GM19043 (cell line): ENCODE data around the gene TTC33.
"Not testable (repeated sequence)": the region's sequence is repeated elsewhere in the genome, so short reads cannot be mapped to it uniquely, and the experiment has no call there.

ENCODE experiments used
- ATAC-seq: cut with Tn5 transposase; IDR thresholded peaks from one replicate; pipeline ENCODE4 v1.9.1; 2021; ENCODE audit warnings: low read depth; ENCODE audit not compliant: unreplicated experiment

The TTC33 gene

DNA sequence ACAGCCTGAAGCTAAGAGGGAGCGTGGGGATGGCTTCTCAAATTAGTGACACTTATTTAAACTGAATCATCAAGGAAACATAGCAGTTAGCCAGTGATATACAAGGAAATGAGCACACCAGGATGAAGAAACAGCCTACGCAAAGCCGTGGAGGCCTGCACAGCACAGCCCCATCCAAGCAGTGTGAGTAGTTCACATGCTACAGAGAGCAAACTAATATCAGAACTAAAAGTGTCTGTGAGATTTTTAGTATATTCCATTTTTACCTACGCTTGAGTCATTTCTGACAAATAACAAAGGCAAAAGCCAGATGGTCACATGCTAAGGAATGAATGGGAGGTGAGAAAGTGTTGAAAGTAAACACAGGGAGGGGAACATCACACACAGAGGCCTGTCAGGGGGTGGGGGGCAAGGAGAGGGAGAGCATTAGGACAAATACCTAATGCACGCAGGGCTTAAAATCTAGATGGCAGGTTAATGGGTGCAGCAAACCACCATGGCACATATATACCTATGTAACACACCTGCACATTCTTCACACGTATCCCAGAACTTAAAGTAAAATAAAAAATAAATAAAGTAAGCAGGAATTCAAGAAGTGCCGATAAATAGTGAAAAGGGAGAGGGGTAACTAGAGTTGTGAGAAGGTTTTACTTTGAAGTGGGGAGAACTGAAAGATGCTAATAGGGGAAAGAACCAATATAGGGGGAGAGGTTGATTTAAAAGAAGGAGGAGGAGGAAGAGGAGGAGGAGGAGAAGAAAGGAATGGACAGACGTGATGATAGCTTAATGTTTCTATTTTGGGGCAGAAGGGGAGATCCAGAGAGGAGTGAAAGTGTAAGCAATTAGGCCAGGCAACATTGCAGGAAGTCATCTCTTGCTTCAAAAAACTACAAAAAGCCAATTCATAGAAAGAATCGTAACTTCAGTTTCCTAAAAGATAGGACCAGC is 177.0 kb downstream of the TTC33 start:
- ATAC-seq, result peak; percentile 93

DNA sequence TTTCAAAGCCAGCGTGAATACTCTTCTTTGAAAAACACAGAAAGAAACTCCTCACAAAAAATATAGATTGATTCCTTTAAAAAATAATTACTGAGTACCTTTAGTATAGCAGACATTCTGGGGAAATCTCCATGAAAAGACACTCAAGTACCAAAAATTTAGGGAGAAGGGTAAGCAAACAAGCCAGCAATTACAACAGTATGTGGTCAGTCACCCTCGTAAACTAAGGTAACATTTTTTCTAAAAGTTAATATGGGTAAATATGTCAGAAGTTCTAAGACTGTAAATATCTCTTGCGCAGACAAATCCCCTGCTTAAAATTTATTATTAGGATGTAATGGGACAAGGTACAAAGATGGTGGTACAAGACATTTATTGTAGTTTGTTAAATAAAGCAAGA is 178.0 kb downstream of the TTC33 start:
- ATAC-seq, result no peak

DNA sequence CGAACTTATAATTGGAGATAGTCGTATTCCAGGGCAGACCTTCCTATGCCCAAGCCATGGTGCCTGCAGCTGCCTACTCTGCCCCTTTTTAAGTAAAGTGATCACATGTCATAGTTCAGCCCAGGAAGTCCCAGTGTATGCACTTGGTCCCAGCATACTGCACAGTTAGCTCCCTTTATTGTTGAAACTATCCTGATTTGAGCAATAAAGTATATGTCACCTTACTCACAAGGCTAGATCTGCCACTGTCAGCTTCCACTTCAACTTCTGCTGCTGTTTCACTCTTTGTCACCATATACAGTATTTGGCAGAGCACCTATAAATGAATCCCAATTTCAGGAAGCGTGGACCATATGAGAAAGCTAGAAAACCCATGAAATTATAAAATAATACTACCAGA is 179.8 kb downstream of the TTC33 start:
- no peak for ATAC-seq

DNA sequence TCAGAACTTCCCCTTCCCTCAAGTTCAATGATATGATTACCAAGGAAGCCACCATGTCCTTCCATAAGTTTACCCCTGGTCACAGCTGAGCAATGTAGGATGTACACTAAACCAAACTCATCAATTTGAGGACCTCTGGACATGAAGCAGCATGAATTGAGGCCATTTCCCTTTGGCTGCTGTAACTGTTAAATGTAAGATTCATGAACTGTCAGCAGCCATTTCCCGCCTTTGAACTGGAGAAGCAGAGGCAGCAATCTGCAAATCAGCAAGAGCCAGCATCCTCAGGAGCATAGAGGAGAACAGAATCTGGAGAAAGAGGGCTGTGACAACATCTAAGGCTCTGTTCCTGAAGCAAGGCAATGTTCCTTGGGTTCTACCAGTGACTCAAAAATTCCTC is 180.3 kb downstream of the TTC33 start:
- ATAC-seq, result no peak

DNA sequence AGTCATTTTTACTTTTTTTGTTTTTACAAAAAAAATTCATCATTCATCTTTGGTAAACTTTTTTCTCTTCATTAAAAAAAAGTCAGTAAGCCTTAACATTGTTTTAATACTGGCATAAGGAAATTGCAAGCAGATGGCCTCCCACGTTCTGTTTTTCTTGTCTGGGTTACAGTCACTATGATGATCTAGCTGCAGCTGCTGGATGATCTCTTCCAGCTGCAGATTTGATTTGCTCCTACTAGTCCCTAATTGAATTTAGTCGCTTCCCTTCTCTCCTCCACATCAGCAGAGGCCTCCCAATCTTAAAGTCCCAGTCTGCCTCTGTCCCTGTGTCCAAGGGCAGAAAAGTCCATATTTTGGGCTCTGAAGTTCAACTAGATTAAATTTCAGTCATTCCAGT is 182.8 kb downstream of the TTC33 start:
- no peak for ATAC-seq

DNA sequence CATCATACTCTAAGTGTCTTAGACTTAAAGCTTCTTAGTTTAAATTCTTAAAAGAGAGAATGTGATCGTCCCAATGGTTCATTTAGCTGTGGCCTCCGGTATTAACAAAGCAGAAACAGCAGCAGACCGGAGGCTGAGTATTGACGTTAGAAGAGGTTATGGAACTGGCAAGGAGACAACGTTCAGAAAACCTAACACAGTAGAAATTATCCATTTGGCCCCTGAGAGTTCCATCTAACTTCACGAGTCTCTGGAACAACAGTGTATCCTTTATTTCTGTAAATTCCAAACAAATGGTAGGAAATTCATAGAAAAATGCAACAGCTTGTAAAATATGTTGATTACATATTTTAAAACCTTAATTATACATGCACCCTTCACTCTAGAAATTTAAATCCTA is 183.4 kb downstream of the TTC33 start:
- ATAC-seq, result no peak

DNA sequence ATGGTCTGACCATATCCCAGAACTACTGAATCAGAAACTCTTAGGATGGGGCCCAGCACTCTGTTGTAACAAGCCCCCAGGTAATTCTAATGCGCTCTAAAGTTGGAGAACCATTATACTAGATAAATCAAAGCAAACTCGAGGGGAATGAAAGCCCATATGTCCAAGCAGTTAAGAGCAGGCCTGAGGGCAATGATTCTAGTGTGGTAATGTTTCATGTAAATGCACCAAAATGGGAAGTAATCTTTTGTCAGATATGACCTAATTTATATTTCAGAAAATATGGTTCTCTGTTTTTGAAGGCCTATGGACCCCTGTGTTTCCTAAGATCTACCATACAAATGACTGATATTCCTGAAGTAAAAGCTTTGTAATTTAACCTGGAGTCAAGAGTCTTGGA is 184.0 kb downstream of the TTC33 start:
- no peak for ATAC-seq

DNA sequence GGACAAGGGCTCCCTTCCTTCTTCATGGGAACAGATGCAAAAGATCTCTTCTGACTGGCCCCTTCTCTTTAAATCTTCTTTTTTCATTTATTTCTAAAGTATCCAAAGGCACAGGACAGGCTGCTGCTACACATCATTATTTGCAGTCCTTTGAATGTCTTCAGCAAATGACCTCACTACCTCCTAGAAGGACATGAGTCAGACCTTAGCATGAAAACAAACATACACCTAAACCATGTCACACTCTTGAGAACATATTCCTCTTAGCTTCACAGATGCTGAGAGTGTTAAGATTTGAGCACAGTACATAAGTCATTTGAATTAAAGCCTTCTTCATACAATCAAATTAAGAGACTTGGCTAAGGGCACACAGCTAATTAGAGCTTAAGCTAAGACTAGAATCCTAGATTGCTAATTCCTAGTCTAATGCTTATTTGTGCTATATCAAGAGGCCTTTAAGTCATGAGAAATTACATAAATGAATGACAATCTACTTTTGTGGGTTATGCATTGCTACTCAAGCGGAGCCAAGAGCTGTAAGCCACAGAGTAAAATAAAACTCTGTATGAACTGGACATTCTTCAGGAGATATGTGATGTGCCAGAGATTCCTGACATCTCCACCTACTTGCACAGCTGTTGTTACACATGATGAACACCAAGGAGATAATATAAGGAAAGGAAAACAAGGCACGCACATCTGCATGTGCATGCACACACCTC is 185.2 kb downstream of the TTC33 start:
- peak; percentile 80 for ATAC-seq

DNA sequence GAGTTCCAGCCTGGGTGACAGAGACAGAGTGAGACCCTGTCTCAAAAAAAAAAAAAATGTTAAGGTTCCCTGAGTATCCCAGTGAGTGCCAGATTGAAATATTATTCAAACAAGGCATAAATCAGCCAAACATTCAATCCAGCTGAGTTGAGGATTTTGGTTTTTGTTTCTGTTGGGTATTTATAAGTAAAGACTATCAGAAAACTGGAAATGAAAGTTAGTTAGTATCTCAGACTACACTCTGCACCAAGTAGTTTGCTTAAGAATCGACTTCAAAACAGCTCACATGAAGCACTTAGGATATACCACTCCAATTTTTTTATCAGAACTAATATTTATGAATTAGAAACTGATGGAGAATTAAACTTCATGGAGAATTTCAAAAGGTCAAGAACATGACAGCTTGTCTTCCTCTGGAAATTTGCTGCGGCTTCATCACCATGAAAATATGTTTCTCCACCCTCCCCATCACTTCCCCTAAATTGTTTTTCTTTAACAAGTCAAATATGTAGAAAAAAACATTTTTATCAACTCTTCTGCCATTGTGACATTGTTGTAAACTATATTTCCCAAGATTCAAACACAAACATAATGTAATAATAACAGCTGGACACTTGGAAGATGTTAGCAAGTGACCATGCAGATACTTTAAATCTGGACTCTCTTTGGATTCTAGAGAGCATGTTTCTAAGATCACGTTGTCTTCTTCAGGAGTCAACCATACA is 186.1 kb downstream of the TTC33 start:
- no peak for ATAC-seq

DNA sequence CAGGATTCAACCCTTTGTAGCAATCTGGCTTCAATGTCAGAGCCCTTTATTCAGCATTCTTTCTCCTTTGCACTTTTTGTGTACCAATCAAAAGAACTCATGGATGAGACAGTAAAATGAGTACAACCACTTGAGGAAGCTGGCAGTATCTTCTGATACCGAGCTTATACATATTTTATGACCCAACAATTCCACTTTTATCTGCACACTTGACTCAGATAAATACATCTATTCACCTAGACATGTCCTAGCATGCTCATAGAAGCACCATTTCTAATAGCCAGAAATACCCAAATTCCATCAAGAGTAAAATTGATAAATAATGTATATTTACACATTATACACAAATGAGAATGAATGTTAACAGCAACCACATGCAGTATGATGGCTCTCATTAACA is 187.2 kb downstream of the TTC33 start:
- no peak for ATAC-seq

DNA sequence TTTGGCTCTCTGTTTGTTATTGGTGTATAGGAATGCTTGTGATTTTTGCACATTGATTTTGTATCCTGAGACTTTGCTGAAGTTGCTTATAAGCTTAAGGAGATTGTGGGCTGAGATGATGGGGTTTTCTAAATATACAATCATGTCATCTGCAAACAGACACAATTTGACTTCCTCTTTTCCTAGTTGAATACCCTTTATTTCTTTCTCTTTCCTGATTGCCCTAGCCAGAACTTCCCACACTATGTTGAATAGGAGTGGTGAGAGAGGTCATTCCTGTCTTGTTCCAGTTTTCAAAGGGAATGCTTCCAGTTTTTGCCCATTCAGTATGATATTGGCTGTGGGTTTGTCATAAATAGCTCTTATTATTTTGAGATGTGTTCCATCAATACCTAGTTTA is 192.6 kb downstream of the TTC33 start:
- not testable (repeated sequence) for ATAC-seq

DNA sequence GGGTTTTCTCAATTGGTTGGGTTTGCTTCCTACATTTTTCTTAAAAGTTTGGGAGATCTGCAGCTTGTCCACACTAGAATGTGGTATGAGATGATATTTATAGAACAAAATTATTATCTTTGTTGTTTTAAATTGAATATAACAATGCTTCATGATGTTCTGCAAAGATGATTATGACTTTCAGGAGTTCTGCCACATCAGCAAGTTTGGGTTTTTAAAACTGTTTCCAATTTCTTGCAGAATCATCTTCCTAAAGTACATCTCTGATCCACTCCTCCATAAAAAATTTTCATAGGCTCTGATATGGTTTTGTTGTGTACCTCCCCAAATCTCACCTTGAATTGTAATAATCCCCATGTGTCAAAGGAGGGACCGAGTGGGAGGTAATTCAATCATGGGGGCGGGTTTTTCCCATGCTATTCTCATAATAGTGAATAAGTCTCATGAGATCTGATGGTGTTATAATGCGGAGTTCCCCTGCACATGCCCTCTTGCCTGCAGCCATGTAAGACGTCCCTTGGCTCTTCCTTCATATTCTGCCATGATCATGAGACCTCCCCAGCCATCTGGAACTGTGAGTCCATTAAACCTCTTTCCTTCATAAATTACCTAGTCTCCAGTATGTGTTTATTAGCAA is 195.2 kb downstream of the TTC33 start:
- no peak for ATAC-seq

DNA sequence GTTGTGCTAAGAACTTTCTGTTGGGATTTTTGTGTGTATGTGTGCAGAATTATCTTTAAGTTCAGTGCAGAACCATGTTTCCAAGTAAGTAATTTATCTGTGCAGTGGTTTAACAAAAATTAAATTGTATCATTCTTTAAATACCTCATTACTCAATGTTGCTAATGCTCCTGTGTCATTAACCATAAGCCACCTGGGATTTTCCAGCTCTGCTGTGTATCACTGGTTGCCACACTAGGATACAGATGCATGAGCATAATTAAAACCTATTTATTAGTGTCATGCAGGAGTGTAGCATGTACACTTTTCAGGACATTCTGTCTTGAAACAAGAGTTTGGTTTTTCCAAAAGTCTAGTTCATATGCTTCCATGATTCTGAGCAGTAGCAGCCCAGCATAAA is 196.5 kb downstream of the TTC33 start:
- ATAC-seq, result no peak

DNA sequence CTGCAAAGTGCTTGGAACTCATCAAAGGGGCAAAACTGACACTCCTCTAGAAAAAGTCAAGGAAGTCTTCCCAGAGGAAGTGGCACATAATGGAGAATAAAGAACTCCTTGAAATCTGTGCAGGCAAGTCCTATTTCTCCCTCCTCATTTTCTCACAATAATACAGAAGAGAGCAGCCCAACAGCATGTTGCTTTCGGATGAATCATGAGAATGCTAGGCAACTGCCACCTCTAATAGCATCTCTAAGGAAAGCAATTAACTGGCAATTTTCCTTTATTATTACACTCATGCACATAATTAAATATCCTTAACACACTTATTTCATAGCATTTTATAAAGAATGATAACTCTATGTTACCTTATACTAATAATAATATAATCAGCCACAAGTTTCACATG is 198.3 kb downstream of the TTC33 start:
- no peak for ATAC-seq

DNA sequence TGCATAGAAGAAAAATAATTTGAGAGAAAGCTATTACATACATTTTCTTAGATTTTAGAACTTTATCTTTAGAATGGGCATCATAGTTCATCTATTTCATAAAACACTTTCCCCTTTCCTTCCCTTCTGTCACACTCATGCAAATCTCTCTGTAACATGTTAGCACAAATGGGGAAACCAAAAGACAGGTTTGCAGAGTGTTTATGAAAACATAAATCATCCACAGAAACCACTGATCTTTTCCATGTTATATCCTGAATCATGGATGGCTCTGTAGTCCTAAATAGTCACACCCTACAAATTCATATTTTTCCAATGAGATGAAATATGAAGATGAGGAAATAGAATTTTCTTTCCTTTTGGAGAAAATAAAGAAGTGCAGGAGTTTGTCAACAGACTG is 198.9 kb downstream of the TTC33 start:
- no peak for ATAC-seq

DNA sequence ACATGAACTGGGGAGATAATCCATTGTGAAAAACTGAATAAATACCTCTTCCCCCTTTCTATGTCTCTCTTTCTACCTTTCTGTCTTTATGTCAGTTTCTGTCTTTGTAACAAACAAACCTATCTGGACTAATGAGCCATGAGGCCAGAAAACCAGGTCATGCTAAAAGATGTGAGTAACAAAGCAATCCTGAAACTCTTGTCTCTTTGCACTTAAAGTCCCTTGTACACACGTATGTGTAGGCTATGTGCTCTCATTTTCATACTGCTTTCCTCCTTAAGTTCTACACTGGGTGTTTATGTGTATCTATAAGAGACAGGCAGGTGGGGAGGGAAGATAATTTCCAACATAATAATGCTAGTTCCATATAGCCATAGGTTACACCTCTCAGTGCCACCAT is 199.9 kb downstream of the TTC33 start:
- no peak for ATAC-seq

DNA sequence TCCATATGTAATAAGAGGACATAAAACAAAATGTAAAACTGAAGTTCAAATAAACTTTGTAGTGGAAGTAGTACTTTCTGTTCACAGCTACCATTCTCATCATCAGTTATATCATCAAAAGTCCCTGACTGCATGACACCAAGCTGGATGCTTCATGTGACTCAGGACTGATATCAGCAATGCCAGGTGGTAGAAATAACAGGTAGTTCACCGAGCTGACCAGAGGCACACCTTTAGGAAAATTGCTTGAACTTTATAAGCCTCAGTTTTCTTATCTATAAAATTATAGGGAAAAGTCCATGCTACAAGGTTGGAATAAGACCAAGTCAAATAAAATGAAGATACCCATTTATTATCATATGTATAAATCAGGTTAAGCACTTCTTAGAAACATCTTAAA is 200.9 kb downstream of the TTC33 start:
- no peak for ATAC-seq

DNA sequence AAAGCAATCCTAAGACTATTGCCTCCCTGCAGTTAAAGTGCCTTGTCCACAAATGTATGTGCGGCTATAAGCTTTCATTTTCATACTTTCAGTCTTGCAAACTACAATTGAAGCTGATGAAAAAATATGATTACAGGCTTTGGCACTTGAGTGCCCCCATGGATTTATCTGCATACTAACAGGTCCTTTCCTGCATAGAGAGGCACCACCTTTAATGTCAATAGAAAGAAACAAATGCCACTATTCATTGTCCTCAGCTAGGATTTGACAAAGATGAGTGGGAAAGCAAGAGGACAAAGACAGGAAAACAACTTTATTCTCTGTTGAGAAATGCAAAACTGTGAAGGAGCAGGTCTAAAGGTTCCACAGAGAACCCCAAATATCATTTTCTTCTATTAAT is 201.7 kb downstream of the TTC33 start:
- ATAC-seq, result no peak

DNA sequence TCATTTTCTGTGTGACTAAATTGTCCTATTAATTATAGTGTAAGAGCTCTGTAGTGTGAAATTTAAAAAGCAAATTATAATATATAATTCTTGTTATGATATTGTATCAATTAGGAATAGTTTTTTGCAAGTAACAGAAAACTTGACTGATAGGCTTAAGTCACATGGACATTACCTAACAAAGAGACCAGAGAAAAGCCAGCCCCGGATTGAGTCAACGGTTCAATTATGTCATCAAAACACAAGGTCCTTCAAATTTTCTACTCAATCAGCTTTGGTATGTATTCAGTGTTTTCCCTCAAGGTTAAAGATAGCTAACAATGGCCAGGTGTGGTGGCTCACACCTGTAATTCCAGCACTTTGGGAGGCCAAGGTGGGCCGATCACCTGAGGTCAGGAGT is 202.8 kb downstream of the TTC33 start:
- no peak for ATAC-seq

DNA sequence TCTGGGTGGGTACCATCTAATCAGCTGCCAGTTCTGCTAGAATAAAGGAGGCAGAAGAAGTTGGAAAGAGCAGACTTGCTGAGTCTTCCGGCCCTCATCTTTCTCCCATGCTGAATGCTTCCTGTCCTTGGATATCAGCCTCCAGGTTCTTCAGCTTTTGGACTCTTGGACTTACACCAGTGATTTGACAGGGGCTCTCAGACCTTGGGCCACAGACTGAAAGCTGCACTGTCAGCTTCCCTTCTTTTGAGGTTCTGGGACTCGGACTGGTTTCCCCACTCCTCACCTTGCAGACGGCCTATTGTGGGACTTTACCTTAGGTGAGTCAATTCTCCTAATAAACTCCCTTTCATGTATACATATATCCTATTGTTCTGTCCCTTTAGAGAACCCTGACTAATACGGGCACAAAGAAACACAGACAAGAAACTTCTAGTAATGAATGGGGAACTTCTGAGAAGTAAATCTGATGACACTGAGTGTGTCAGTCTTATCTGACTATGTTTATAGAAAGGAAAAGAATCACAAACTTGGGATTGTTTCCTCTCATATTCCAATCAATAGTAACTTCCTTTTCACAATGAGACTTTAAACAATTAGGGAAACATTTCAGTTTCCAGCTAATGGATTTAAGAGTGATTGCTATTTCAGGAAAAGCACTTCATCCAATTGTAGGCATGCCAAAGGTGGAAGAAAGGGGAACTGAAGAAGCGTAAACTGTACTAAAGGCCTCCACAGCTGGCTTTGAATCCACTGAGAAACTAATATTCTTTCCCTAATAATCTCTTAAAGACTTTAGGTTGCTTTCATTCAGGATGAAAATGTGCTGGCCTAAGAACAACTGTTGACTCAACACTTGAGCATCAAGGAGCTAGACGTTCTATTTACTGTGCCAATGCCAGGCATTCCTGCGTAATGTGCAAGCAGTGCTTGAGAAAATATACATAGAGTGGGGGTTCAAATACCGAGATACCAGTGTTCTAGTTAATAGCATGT is 204.0 kb downstream of the TTC33 start:
- no peak for ATAC-seq
